Activated naive CD4-positive, alpha-beta T cell treated with anti-CD3 and anti-CD28 coated beads, Interleukin-2, amount 50 U/mL, for 24 hours (primary cell): ENCODE data around the gene AGBL4.

ENCODE experiments used
- H3K27ac Mint-ChIP-seq: one replicate; pipeline ENCODE4 v1.8.0; 2021; ENCODE audit warnings: mild to moderate bottlenecking, mixed read lengths
- H3K27me3 Mint-ChIP-seq: one replicate; pipeline ENCODE4 v1.8.0; 2021; ENCODE audit warnings: mixed read lengths
- H3K36me3 Mint-ChIP-seq: one replicate; pipeline ENCODE4 v1.8.0; 2021; ENCODE audit warnings: mixed read lengths
- H3K4me1 Mint-ChIP-seq: one replicate; pipeline ENCODE4 v1.8.0; 2021; ENCODE audit warnings: mixed read lengths
- H3K4me3 Mint-ChIP-seq: one replicate; pipeline ENCODE4 v1.8.0; 2021; ENCODE audit warnings: mild to moderate bottlenecking, mixed read lengths
- H3K9me3 Mint-ChIP-seq: one replicate; pipeline ENCODE4 v1.8.0; 2021; ENCODE audit warnings: mixed read lengths

AGBL4 gene

GRCh38 chr1:48841461-48841860, 1182.3 kb downstream of the AGBL4 start:
- H3K36me3 Mint-ChIP-seq = no peaks in the 10 kb centered on the region
- H3K9me3 Mint-ChIP-seq = no peaks in the 10 kb centered on the region
- no peak overlapping the region for H3K27ac Mint-ChIP-seq
- no peaks in the 10 kb centered on the region for H3K4me1 Mint-ChIP-seq
- H3K4me3 Mint-ChIP-seq = no peak overlapping the region
- peaks cover 9% of the 10 kb centered on the region for H3K27me3 Mint-ChIP-seq

- no peak overlapping the region for H3K4me3 Mint-ChIP-seq
- no peaks in the 10 kb centered on the region for H3K4me1 Mint-ChIP-seq
- H3K36me3 Mint-ChIP-seq = no peaks in the 10 kb centered on the region
- H3K27me3 Mint-ChIP-seq = peaks cover 10% of the 10 kb centered on the region
- no peaks in the 10 kb centered on the region for H3K9me3 Mint-ChIP-seq
- H3K27ac Mint-ChIP-seq = no peak overlapping the region
These were observed 1192.4 kb downstream of the AGBL4 start for GRCh38 chr1:48831120-48831978.

- Mint-ChIP-seq H3K4me3 (no peak overlapping the region), H3K36me3 (no peaks in the 10 kb centered on the region), H3K27ac (no peak overlapping the region), H3K27me3 (peaks cover 7% of the 10 kb centered on the region), H3K4me1 (no peaks in the 10 kb centered on the region), H3K9me3 (no peaks in the 10 kb centered on the region)
These were observed 1193.0 kb downstream of the AGBL4 start for GRCh38 chr1:48830715-48831114.

- H3K36me3 Mint-ChIP-seq = no peaks in the 10 kb centered on the region
- H3K4me1 Mint-ChIP-seq = no peaks in the 10 kb centered on the region
- H3K27me3 Mint-ChIP-seq = peaks cover 7% of the 10 kb centered on the region
- H3K4me3 Mint-ChIP-seq = no peak overlapping the region
- no peak overlapping the region for H3K27ac Mint-ChIP-seq
- no peaks in the 10 kb centered on the region for H3K9me3 Mint-ChIP-seq
These were observed 1194.3 kb downstream of the AGBL4 start for GRCh38 chr1:48829446-48829845.

GRCh38 chr1:48823168-48823567, 1200.6 kb downstream of the AGBL4 start:
- no peak overlapping the region for H3K4me3 Mint-ChIP-seq
- no peaks in the 10 kb centered on the region for H3K36me3 Mint-ChIP-seq
- H3K9me3 Mint-ChIP-seq = no peaks in the 10 kb centered on the region
- H3K27me3 Mint-ChIP-seq = peaks cover 2% of the 10 kb centered on the region
- no peak overlapping the region for H3K27ac Mint-ChIP-seq
- H3K4me1 Mint-ChIP-seq = no peaks in the 10 kb centered on the region

GRCh38 chr1:48820491-48820890, 1203.3 kb downstream of the AGBL4 start:
- no peaks in the 10 kb centered on the region for H3K9me3 Mint-ChIP-seq
- no peaks in the 10 kb centered on the region for H3K27me3 Mint-ChIP-seq
- no peak overlapping the region for H3K4me3 Mint-ChIP-seq
- H3K36me3 Mint-ChIP-seq = no peaks in the 10 kb centered on the region
- no peaks in the 10 kb centered on the region for H3K4me1 Mint-ChIP-seq
- no peak overlapping the region for H3K27ac Mint-ChIP-seq

- Mint-ChIP-seq H3K9me3 (no peaks in the 10 kb centered on the region), H3K4me3 (no peak overlapping the region), H3K4me1 (no peaks in the 10 kb centered on the region), H3K27me3 (no peaks in the 10 kb centered on the region), H3K36me3 (no peaks in the 10 kb centered on the region), H3K27ac (no peak overlapping the region)
These were observed 1206.1 kb downstream of the AGBL4 start for GRCh38 chr1:48817505-48818114.

GRCh38 chr1:48810740-48811139, 1213.0 kb downstream of the AGBL4 start:
- Mint-ChIP-seq H3K9me3 (no peaks in the 10 kb centered on the region), H3K27ac (no peak overlapping the region), H3K36me3 (no peaks in the 10 kb centered on the region), H3K27me3 (no peaks in the 10 kb centered on the region), H3K4me3 (no peak overlapping the region), H3K4me1 (no peaks in the 10 kb centered on the region)

GRCh38 chr1:48808496-48808895, 1215.3 kb downstream of the AGBL4 start:
- H3K27me3 Mint-ChIP-seq = no peaks in the 10 kb centered on the region
- no peak overlapping the region for H3K27ac Mint-ChIP-seq
- no peaks in the 10 kb centered on the region for H3K4me1 Mint-ChIP-seq
- H3K9me3 Mint-ChIP-seq = no peaks in the 10 kb centered on the region
- no peaks in the 10 kb centered on the region for H3K36me3 Mint-ChIP-seq
- H3K4me3 Mint-ChIP-seq = no peak overlapping the region

GRCh38 chr1:48807554-48808260, 1216.0 kb downstream of the AGBL4 start:
- Mint-ChIP-seq H3K36me3 (no peaks in the 10 kb centered on the region), H3K27ac (no peak overlapping the region), H3K27me3 (no peaks in the 10 kb centered on the region), H3K4me1 (no peaks in the 10 kb centered on the region), H3K9me3 (no peaks in the 10 kb centered on the region), H3K4me3 (no peak overlapping the region)

GRCh38 chr1:48803474-48803873, 1220.3 kb downstream of the AGBL4 start:
- Mint-ChIP-seq H3K27ac (no peak overlapping the region), H3K4me3 (no peak overlapping the region), H3K4me1 (no peaks in the 10 kb centered on the region), H3K9me3 (no peaks in the 10 kb centered on the region), H3K27me3 (peaks cover 11% of the 10 kb centered on the region), H3K36me3 (no peaks in the 10 kb centered on the region)

GRCh38 chr1:48794816-48795215, 1228.9 kb downstream of the AGBL4 start:
- Mint-ChIP-seq H3K27ac (no peak overlapping the region), H3K9me3 (no peaks in the 10 kb centered on the region), H3K27me3 (peaks cover 13% of the 10 kb centered on the region), H3K36me3 (no peaks in the 10 kb centered on the region), H3K4me3 (no peak overlapping the region), H3K4me1 (no peaks in the 10 kb centered on the region)

- Mint-ChIP-seq H3K27me3 (peaks cover 9% of the 10 kb centered on the region), H3K4me1 (no peaks in the 10 kb centered on the region), H3K4me3 (no peak overlapping the region), H3K9me3 (no peaks in the 10 kb centered on the region), H3K27ac (no peak overlapping the region), H3K36me3 (no peaks in the 10 kb centered on the region)
These were observed 1229.9 kb downstream of the AGBL4 start for GRCh38 chr1:48793863-48794262.

- no peaks in the 10 kb centered on the region for H3K36me3 Mint-ChIP-seq
- no peaks in the 10 kb centered on the region for H3K4me1 Mint-ChIP-seq
- peaks cover 11% of the 10 kb centered on the region for H3K27me3 Mint-ChIP-seq
- H3K27ac Mint-ChIP-seq = no peak overlapping the region
- no peak overlapping the region for H3K4me3 Mint-ChIP-seq
- no peaks in the 10 kb centered on the region for H3K9me3 Mint-ChIP-seq
These were observed 1230.8 kb downstream of the AGBL4 start for GRCh38 chr1:48792961-48793360.

GRCh38 chr1:48790397-48790796, 1233.4 kb downstream of the AGBL4 start:
- H3K4me1 Mint-ChIP-seq = no peaks in the 10 kb centered on the region
- no peaks in the 10 kb centered on the region for H3K9me3 Mint-ChIP-seq
- peaks cover 11% of the 10 kb centered on the region for H3K27me3 Mint-ChIP-seq
- no peak overlapping the region for H3K4me3 Mint-ChIP-seq
- no peak overlapping the region for H3K27ac Mint-ChIP-seq
- no peaks in the 10 kb centered on the region for H3K36me3 Mint-ChIP-seq

- Mint-ChIP-seq H3K36me3 (no peaks in the 10 kb centered on the region), H3K4me1 (no peaks in the 10 kb centered on the region), H3K27me3 (peaks cover 11% of the 10 kb centered on the region), H3K9me3 (no peaks in the 10 kb centered on the region), H3K4me3 (no peak overlapping the region), H3K27ac (no peak overlapping the region)
These were observed 1233.9 kb downstream of the AGBL4 start for GRCh38 chr1:48789903-48790302.
